GM12872 (cell line): ENCODE data around the gene TMEM175.
A peak's percentile ranks its signal among the peaks of the same experiment; 100 is the strongest.

Experiments
- TF ChIP-seq, protein P1 (sequence below): IDR thresholded peaks from 3 replicates; pipeline ENCODE4 v1.5.1; 2011; ENCODE audit warnings: low read depth, mild to moderate bottlenecking, low read length, moderate library complexity; ENCODE audit not compliant: insufficient read depth

Gene TMEM175

DNA sequence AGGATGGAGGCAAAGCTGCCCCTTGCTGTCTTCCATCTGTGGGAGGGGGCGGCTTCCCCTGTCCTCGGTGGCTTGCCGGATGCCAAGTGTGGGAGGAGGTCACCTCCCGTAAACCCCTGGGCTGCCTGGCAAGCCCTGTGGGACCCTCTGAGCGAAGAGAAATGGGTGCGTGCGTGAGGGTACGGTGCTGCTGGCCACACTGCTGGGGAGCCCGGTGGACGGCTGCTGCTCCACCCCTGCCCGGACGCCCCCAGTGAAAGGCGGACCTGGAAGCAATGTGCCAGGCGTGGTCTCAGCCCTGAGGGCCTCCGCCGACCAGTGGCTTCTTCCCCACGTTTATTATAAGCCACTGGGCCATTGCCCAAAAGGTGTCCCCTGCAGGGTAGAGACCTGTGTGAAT lies 50.0 kb downstream of the TMEM175 start:
- TF ChIP-seq, protein P1, sequence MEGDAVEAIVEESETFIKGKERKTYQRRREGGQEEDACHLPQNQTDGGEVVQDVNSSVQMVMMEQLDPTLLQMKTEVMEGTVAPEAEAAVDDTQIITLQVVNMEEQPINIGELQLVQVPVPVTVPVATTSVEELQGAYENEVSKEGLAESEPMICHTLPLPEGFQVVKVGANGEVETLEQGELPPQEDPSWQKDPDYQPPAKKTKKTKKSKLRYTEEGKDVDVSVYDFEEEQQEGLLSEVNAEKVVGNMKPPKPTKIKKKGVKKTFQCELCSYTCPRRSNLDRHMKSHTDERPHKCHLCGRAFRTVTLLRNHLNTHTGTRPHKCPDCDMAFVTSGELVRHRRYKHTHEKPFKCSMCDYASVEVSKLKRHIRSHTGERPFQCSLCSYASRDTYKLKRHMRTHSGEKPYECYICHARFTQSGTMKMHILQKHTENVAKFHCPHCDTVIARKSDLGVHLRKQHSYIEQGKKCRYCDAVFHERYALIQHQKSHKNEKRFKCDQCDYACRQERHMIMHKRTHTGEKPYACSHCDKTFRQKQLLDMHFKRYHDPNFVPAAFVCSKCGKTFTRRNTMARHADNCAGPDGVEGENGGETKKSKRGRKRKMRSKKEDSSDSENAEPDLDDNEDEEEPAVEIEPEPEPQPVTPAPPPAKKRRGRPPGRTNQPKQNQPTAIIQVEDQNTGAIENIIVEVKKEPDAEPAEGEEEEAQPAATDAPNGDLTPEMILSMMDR = no peak

DNA sequence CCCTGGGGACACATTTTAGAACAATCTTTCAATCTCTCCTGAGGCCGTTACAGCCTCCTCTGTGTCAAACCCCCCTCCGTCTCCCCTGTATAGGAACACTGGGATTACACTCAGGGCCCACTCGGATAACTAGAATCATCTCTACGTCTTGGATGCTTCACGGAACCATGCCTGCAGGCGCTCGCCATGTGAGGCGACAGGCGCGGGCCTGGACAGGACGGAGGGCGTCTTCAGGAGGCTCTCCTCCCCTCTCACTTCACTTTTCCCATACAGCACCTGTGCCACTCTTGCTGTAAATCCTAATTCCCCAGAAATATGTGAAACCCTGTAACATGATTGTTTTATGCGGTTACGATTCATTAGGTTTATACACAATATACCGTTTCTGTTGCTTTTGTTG lies 50.6 kb downstream of the TMEM175 start:
- TF ChIP-seq, protein P1 = no peak

GRCh38 chr4:984336-985054 lies 52.2 kb downstream of the TMEM175 start:
- TF ChIP-seq, protein P1 = no peak

DNA sequence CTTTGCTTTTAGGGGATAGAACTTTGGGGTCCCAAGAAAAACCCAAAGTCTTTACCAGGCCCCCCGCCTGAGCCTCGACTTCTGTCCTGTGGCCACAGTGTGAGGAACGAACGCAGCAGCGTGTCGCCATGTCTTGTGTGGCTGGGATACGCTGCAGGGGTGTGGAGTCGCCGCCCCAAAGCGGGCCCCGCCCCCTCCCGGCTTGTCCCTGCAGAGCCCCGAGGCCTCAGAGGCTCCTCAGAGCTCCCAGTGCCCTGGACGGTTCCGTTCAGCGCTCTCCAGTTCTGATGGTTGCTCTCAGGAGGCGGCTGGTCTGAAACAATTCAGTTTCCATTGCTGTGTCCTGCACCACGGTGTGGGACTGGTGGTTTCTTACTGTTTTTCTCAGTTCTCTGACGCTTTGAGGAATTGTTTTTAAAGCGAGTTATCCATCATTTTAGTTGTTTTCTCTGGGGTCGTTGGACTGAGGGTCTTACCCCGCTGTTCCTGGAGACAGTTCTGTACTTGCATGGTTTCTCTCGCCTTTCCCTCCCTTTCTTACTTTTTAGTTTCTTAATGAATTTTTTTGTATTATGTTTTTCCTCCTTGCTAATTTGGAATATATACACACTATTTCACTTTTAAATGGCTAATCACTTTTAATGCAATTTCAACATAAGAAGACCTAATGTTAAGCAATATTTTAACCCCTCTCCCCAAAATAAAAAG lies 53.0 kb downstream of the TMEM175 start:
- TF ChIP-seq, protein P1 = no peak

DNA sequence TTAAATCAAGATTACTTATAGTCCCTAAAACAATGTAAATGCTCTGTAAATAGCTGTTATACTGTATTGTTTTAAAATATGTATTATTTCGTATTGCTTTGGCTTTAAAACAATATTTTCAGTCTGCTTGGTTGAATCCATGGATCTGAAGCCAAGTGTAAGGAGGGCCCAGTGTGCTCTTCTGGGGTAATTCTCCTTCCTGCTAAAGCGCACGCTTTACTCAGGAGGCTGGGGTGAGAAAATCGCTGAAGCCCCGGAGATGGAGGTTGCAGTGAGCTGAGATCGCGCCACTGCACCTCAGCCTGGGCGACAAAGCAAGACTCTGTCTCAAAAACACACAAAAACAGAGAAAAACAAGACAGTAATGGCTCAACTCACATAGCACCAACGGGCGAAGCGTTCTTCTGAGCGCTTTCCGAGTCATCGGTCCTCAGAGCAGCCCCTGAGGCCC lies 54.2 kb downstream of the TMEM175 start:
- TF ChIP-seq, protein P1 = no peak

DNA sequence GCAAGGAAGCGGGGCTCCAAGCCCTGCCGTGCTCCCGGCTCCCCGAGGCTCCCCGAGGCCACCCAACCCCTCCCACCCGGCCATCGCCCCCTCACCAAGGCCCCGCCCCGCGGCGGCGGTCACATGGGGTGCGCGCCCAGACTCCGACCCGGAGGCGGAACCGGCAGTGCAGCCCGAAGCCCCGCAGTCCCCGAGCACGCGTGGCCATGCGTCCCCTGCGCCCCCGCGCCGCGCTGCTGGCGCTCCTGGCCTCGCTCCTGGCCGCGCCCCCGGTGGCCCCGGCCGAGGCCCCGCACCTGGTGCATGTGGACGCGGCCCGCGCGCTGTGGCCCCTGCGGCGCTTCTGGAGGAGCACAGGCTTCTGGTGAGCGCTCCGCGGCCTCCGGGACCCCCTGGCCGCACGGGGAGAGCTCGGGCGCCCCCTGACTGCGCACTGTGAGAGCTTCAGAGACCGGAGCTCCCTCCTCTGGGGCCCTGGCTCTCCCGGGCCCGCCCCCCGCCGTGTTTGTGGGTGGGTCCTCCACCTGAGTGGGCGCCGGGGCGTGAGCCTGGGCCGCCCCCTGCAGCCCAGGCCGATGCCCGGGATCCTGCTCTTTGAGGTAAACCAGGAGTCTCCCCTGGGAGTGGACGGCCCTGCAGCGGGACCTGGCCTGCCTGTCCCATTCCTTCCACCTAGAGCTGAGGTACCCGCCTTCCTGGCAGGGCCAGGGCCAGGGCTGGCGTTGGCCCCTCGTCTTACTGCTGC lies 54.8 kb downstream of the TMEM175 start, which contains the start of gene IDUA:
Gene IDUA (plus strand): TSS at position 166 of the 745 bp plus-strand sequence. CDS start 41 bp downstream, at position 207.
- TF ChIP-seq, protein P1 = peak; percentile 43; the same call in 1 of the 3 replicates

DNA sequence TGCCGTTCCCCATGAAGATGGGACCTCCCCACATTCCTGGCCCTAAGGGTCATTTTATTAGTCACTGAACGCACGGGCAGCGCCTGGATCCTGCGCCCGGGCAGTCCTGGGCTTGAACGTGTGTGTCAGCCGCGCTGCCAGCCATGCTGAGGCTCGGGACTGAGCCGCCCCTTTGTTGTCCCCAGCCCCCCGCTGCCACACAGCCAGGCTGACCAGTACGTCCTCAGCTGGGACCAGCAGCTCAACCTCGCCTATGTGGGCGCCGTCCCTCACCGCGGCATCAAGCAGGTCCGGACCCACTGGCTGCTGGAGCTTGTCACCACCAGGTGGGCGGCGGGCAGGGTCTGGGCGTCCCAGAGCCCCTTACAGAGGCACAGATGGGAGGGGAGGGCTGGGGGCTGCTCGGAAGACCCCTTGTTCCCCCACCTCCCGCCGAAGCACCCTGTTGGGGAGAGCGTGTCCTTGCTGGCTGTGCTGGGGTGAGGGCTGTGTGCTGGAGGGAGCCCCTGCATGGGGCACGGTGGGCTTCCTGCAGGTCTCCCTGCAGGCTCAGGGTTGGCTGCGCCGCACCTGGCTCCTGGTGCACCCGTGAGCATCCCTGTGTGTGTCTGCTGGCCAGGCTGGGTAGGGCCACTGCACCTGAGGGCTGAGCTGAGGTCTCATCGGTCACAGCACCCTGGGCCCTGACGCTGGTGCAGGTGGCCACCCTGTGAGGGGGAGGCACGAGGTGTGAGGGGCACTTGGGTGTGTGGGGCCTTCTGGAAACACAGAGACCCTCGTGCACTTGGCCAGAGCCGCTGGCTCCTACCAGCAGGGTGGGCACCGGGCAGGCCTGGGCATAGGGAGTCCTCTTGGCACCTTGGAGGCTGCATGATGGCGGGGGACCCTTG lies 55.6 kb downstream of the TMEM175 start:
- TF ChIP-seq, protein P1 = no peak
